ENCODE data around the gene TIMM22.

GRCh38 chr17:1050996-1051925 is 54.3 kb downstream of the TIMM22 start:
- TF ChIP-seq, protein P1, sequence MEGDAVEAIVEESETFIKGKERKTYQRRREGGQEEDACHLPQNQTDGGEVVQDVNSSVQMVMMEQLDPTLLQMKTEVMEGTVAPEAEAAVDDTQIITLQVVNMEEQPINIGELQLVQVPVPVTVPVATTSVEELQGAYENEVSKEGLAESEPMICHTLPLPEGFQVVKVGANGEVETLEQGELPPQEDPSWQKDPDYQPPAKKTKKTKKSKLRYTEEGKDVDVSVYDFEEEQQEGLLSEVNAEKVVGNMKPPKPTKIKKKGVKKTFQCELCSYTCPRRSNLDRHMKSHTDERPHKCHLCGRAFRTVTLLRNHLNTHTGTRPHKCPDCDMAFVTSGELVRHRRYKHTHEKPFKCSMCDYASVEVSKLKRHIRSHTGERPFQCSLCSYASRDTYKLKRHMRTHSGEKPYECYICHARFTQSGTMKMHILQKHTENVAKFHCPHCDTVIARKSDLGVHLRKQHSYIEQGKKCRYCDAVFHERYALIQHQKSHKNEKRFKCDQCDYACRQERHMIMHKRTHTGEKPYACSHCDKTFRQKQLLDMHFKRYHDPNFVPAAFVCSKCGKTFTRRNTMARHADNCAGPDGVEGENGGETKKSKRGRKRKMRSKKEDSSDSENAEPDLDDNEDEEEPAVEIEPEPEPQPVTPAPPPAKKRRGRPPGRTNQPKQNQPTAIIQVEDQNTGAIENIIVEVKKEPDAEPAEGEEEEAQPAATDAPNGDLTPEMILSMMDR (IDR thresholded peaks at IDR 0.05) = no peak
- TF ChIP-seq POLR2A (IDR thresholded peaks at IDR 0.05) = no peak

All from adrenal gland (tissue), 5 donors.